ENCODE data around the gene MT1F.

The MT1F gene

GRCh38 chr16:56701534-56701933, 43.8 kb downstream of the MT1F start:
- no peak for DNase-seq

- no peak for DNase-seq
Observed at GRCh38 chr16:56702836-56703235, 45.1 kb downstream of the MT1F start.
